HepG2 (cell line): ENCODE results near the gene TNP2. TPM values are rescaled to one million over a fixed set of nuclear protein-coding genes. Genes with fewer than 3 reads are reported as not detected.
A peak's percentile ranks its signal among the peaks of the same experiment; 100 is the strongest.

Experiments used
- CBFB ChIP-seq: sonication (generic); formaldehyde crosslinking; IDR thresholded peaks from 2 replicates; pipeline ENCODE4 v1.4.0; 2020; ENCODE audit warnings: missing genetic modification reagents
- GLI4 ChIP-seq: sonication (generic); formaldehyde crosslinking; IDR thresholded peaks from 2 replicates; pipeline ENCODE4 v1.5.1; 2020; ENCODE audit warnings: missing genetic modification reagents, mild to moderate bottlenecking, moderate library complexity, borderline replicate concordance
- KLF9 ChIP-seq: IDR thresholded peaks from 2 replicates; pipeline ENCODE4 v1.6.1; 2016; ENCODE audit warnings: low read depth
- KMT2A ChIP-seq: sonication (generic); formaldehyde crosslinking; IDR thresholded peaks from 2 replicates; pipeline ENCODE4 v1.4.0; 2020; ENCODE audit warnings: missing genetic modification reagents
- PPARG ChIP-seq: conservative IDR thresholded peaks from 2 replicates; pipeline ENCODE4 v1.6.1; 2016; ENCODE audit warnings: missing biosample characterization, missing genetic modification reagents
- PRMT3 ChIP-seq: sonication (generic); formaldehyde crosslinking; IDR thresholded peaks from 2 replicates; pipeline ENCODE4 v1.8.1; 2022; ENCODE audit warnings: low read depth, mild to moderate bottlenecking, moderate library complexity, missing genetic modification reagents, borderline replicate concordance
- RBAK ChIP-seq: sonication (generic); formaldehyde crosslinking; IDR thresholded peaks from 2 replicates; pipeline ENCODE4 v1.5.1; 2020; ENCODE audit warnings: mild to moderate bottlenecking, missing genetic modification reagents
- RXRB ChIP-seq: IDR thresholded peaks from 2 replicates; pipeline ENCODE4 v1.6.1; 2016; ENCODE audit warnings: borderline replicate concordance, missing genetic modification reagents, missing compliant biosample characterization
- SAP130 ChIP-seq: IDR thresholded peaks from 2 replicates; pipeline ENCODE4 v1.6.1; 2016; ENCODE audit warnings: low read depth
- SMARCC2 ChIP-seq: fragments of 450-650 bp; IDR thresholded peaks from 2 replicates; pipeline ENCODE4 v1.6.1; 2017; ENCODE audit warnings: antibody characterized with exemption, mild to moderate bottlenecking
- SRY ChIP-seq: sonication (generic); formaldehyde crosslinking; IDR thresholded peaks from 2 replicates; pipeline ENCODE4 v1.8.0; 2022; ENCODE audit warnings: mild to moderate bottlenecking, missing genetic modification reagents
- ZBTB42 ChIP-seq: sonication (generic); formaldehyde crosslinking; IDR thresholded peaks from 2 replicates; pipeline ENCODE4 v1.5.0; 2020; ENCODE audit warnings: mild to moderate bottlenecking, missing genetic modification reagents
- ZNF138 ChIP-seq: sonication (generic); formaldehyde crosslinking; IDR thresholded peaks from 2 replicates; pipeline ENCODE4 v1.5.0; 2020; ENCODE audit warnings: mild to moderate bottlenecking, low read depth, missing genetic modification reagents
- ZNF335 ChIP-seq: sonication (generic); formaldehyde crosslinking; IDR thresholded peaks from 2 replicates; pipeline ENCODE4 v1.4.0; 2020; ENCODE audit warnings: missing genetic modification reagents
- ZNF589 ChIP-seq: sonication (generic); formaldehyde crosslinking; conservative IDR thresholded peaks from 2 replicates; pipeline ENCODE4 v1.8.0; 2022; ENCODE audit warnings: mild to moderate bottlenecking, moderate library complexity, missing genetic modification reagents
- ZNF674 ChIP-seq: sonication (generic); formaldehyde crosslinking; IDR thresholded peaks from 2 replicates; pipeline ENCODE4 v1.5.0; 2020; ENCODE audit warnings: low read depth, mild to moderate bottlenecking, missing genetic modification reagents
- ZNF816 ChIP-seq: sonication (generic); formaldehyde crosslinking; IDR thresholded peaks from 2 replicates; pipeline ENCODE4 v1.8.0; 2022; ENCODE audit warnings: missing genetic modification reagents, mild to moderate bottlenecking, borderline replicate concordance
- ZNF883 ChIP-seq: sonication (generic); formaldehyde crosslinking; IDR thresholded peaks from 2 replicates; pipeline ENCODE4 v1.5.1; 2020; ENCODE audit warnings: mild to moderate bottlenecking, missing genetic modification reagents; ENCODE audit errors: not compliant biosample characterization
- polyA plus RNA-seq, 8 experiments: library from polyadenylated mRNA; depleted of rRNA in 3 of 8; stranded (reverse) in 7 of 8; unstranded in 1 of 8; fragments of >200 nt; fragmentation: Illumina TruSeq in 4 of 8; extraction: Trizol in 4 of 8; gene quantifications; 2 replicates each; pipeline versions ENCODE4 v1.2.1 to v1.2.3, GENCODE V29; 2011 to 2016; ENCODE audit warnings: low read depth in 4 of 8, missing spikeins in 1 of 8, mixed read lengths in 1 of 8; ENCODE audit not compliant: insufficient read depth in 1 of 8
- total RNA-seq, 5 experiments: library from RNA; depleted of rRNA; stranded (reverse); fragments of >200 nt; fragmentation: Illumina TruSeq; extraction: Trizol; gene quantifications; 2 replicates each; pipeline ENCODE4 v1.2.3, GENCODE V29; 2016; ENCODE audit warnings: low read depth in 1 of 5
- TF ChIP-seq, protein P1 (sequence below): IDR thresholded peaks from 2 replicates; pipeline ENCODE4 v1.6.1; 2016; ENCODE audit warnings: missing genetic modification reagents, missing compliant biosample characterization
- TF ChIP-seq, protein P2 (sequence below): sonication (generic); formaldehyde crosslinking; conservative IDR thresholded peaks from 2 replicates; pipeline ENCODE4 v1.4.0; 2020; ENCODE audit warnings: mild to moderate bottlenecking, missing genetic modification reagents, moderate library complexity
- TF ChIP-seq, protein P3 (sequence below): sonication (generic); formaldehyde crosslinking; IDR thresholded peaks from 2 replicates; pipeline ENCODE4 v1.4.0; 2020; ENCODE audit warnings: mild to moderate bottlenecking, low read depth, missing genetic modification reagents
- TF ChIP-seq, protein P4 (sequence below): sonication (generic); formaldehyde crosslinking; IDR thresholded peaks from 2 replicates; pipeline ENCODE4 v1.5.1; 2020; ENCODE audit warnings: missing genetic modification reagents, mild to moderate bottlenecking, borderline replicate concordance

Gene TNP2
- total and polyA plus RNA-seq, 2 of the 13 experiments (the other 11 are each of a cell fraction or from before 2014, with no cell fraction given) = not detected

DNA sequence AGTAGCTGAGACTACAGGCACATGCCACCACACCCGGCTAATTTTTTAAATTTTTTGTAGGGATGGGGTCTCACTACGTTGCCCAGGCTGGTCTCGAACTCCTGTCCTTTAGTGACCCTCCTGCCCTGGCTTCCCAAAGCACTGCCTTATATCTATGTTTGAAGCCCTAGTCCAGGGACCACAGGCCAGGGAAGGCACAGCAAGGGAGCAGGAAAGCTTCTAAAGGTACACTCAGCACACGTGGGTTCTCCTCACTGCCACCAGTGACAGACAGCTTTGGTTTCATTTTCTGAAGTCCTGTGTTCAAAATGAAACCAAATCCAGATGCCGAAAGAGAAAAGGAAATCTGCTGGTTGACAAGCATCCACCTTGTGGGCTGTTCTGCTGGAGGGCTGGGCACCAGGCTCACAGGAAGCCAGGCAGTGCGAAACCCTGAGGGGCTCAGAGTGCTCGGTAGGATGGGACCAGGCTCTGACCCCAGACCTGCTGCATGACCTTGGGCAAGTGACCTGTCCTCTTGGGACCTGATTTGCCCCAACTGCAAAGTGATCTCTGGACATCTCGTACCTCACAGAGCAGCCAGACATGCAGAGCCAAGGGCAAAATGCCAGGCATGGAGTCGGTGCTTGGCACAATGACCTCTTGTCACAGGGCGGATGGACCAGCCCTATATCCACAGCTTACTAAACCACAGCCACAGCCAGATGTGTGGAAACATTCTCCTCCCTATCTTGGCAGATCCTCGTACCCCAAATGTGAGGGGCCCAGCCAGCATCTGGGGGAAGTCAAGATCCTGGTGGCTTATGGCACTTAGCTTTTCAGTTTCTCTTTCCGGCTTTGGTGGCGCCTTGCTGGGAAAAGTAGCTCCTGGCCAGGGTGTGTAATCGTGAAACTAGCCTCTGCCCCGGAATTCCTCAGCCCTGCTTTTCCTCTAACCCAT is 10.3 kb downstream of the TNP2 start (continued):
- 0 out of 2 replicates have a peak, but pooled peaks have one; percentile 19 for TF ChIP-seq ZNF335 (CRISPR knock-in tag)
- TF ChIP-seq, protein P1, sequence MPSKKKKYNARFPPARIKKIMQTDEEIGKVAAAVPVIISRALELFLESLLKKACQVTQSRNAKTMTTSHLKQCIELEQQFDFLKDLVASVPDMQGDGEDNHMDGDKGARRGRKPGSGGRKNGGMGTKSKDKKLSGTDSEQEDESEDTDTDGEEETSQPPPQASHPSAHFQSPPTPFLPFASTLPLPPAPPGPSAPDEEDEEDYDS (CRISPR knock-in tag) = peak; percentile 19; the same call in 1 of the 2 replicates
- TF ChIP-seq SRY (CRISPR knock-in tag) = peak; percentile 69; the same call in 1 of the 2 replicates
- no peak for TF ChIP-seq ZBTB42 (CRISPR knock-in tag)
- TF ChIP-seq, protein P2, sequence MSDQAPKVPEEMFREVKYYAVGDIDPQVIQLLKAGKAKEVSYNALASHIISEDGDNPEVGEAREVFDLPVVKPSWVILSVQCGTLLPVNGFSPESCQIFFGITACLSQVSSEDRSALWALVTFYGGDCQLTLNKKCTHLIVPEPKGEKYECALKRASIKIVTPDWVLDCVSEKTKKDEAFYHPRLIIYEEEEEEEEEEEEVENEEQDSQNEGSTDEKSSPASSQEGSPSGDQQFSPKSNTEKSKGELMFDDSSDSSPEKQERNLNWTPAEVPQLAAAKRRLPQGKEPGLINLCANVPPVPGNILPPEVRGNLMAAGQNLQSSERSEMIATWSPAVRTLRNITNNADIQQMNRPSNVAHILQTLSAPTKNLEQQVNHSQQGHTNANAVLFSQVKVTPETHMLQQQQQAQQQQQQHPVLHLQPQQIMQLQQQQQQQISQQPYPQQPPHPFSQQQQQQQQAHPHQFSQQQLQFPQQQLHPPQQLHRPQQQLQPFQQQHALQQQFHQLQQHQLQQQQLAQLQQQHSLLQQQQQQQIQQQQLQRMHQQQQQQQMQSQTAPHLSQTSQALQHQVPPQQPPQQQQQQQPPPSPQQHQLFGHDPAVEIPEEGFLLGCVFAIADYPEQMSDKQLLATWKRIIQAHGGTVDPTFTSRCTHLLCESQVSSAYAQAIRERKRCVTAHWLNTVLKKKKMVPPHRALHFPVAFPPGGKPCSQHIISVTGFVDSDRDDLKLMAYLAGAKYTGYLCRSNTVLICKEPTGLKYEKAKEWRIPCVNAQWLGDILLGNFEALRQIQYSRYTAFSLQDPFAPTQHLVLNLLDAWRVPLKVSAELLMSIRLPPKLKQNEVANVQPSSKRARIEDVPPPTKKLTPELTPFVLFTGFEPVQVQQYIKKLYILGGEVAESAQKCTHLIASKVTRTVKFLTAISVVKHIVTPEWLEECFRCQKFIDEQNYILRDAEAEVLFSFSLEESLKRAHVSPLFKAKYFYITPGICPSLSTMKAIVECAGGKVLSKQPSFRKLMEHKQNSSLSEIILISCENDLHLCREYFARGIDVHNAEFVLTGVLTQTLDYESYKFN (CRISPR knock-in tag) = peak; percentile 68; the same call in 1 of the 2 replicates
- TF ChIP-seq RBAK (CRISPR knock-in tag) = no peak
- no peak for TF ChIP-seq PPARG
- TF ChIP-seq ZNF589 = 0 out of 2 replicates have a peak, but pooled peaks have one; percentile 21
- peak; percentile 15; the same call in 1 of the 2 replicates for TF ChIP-seq GLI4 (CRISPR knock-in tag)
- no peak; the same call in 1 of the 2 replicates for TF ChIP-seq PRMT3 (CRISPR knock-in tag)
- no peak; the same call in 1 of the 2 replicates for TF ChIP-seq CBFB (CRISPR knock-in tag)
- TF ChIP-seq ZNF883 (CRISPR knock-in tag) = peak; percentile 51
- no peak; the same call in 1 of the 2 replicates for TF ChIP-seq KMT2A (CRISPR knock-in tag)
- TF ChIP-seq RXRB (CRISPR knock-in tag) = peak; percentile 79; the same call in 1 of the 2 replicates
- 0 out of 2 replicates have a peak, but pooled peaks have one; percentile 77 for TF ChIP-seq ZNF138 (CRISPR knock-in tag)
- TF ChIP-seq SAP130 (CRISPR knock-in tag) = peak; percentile 57; the same call in 1 of the 2 replicates
- TF ChIP-seq, protein P3, sequence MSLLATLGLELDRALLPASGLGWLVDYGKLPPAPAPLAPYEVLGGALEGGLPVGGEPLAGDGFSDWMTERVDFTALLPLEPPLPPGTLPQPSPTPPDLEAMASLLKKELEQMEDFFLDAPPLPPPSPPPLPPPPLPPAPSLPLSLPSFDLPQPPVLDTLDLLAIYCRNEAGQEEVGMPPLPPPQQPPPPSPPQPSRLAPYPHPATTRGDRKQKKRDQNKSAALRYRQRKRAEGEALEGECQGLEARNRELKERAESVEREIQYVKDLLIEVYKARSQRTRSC = no peak; the same call in 1 of the 2 replicates
- TF ChIP-seq, protein P4, sequence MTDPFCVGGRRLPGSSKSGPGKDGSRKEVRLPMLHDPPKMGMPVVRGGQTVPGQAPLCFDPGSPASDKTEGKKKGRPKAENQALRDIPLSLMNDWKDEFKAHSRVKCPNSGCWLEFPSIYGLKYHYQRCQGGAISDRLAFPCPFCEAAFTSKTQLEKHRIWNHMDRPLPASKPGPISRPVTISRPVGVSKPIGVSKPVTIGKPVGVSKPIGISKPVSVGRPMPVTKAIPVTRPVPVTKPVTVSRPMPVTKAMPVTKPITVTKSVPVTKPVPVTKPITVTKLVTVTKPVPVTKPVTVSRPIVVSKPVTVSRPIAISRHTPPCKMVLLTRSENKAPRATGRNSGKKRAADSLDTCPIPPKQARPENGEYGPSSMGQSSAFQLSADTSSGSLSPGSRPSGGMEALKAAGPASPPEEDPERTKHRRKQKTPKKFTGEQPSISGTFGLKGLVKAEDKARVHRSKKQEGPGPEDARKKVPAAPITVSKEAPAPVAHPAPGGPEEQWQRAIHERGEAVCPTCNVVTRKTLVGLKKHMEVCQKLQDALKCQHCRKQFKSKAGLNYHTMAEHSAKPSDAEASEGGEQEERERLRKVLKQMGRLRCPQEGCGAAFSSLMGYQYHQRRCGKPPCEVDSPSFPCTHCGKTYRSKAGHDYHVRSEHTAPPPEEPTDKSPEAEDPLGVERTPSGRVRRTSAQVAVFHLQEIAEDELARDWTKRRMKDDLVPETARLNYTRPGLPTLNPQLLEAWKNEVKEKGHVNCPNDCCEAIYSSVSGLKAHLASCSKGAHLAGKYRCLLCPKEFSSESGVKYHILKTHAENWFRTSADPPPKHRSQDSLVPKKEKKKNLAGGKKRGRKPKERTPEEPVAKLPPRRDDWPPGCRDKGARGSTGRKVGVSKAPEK = no peak
- no peak for TF ChIP-seq SMARCC2
- no peak for TF ChIP-seq KLF9
- no peak for TF ChIP-seq ZNF674 (CRISPR knock-in tag)
- no peak for TF ChIP-seq ZNF816 (CRISPR knock-in tag)
